Fibroblast of lung (primary cell): ENCODE measurements around the gene TTC17. TPM values are rescaled to one million over a fixed set of nuclear protein-coding genes. Genes with fewer than 3 reads are reported as not detected.
A peak's percentile ranks its signal among the peaks of the same experiment; 100 is the strongest.

ENCODE experiments used
- DNase-seq, 2 donors: peaks; one replicate each; pipeline versions ENCODE4 v3.0.0 to v3.0.0-alpha.2; 2010; ENCODE audit warnings: low read depth in 2 of 2
- H2AFZ ChIP-seq: 2 replicates; pipeline ENCODE4 v1.5.1; 2012; ENCODE audit warnings: low read length, control low read depth, inconsistent platforms
- H3K27ac ChIP-seq: 2 replicates; pipeline ENCODE4 v1.5.1; 2011; ENCODE audit warnings: low read length, control low read depth; ENCODE audit not compliant: insufficient read depth
- H3K27me3 ChIP-seq: 2 replicates; pipeline ENCODE4 v1.5.1; 2011; ENCODE audit warnings: mild to moderate bottlenecking, low read length; ENCODE audit not compliant: control insufficient read depth, insufficient read depth
- H3K36me3 ChIP-seq: 2 replicates; pipeline ENCODE4 v1.5.1; 2011; ENCODE audit warnings: low read length; ENCODE audit not compliant: control insufficient read depth, insufficient read depth
- H3K4me1 ChIP-seq: 2 replicates; pipeline ENCODE4 v1.5.1; 2011; ENCODE audit warnings: low read length; ENCODE audit not compliant: control insufficient read depth, insufficient read depth; ENCODE audit errors: extremely low read depth
- H3K4me2 ChIP-seq: 2 replicates; pipeline ENCODE4 v1.5.1; 2011; ENCODE audit warnings: low read length, control low read depth; ENCODE audit not compliant: insufficient read depth; ENCODE audit errors: extremely low read depth
- H3K4me3 ChIP-seq, 4 experiments: fragments of 200-600 bp in 1 of 4; sonication (generic) in 1 of 4; replicated peaks in 1 of 4; 2 replicates each; pipeline ENCODE4 v1.5.1; 2011 to 2016; ENCODE audit warnings: low read length in 4 of 4, low read depth in 3 of 4, mild to moderate bottlenecking in 3 of 4, control low read depth in 2 of 4, inconsistent platforms in 1 of 4, mixed read lengths in 1 of 4; ENCODE audit not compliant: insufficient read depth in 1 of 4; ENCODE audit errors: control extremely low read depth in 1 of 4
- H3K79me2 ChIP-seq: 2 replicates; pipeline ENCODE4 v1.5.1; 2012; ENCODE audit warnings: mild to moderate bottlenecking, low read length, inconsistent platforms; ENCODE audit not compliant: control insufficient read depth, insufficient read depth
- H3K9ac ChIP-seq: 2 replicates; pipeline ENCODE4 v1.5.1; 2011; ENCODE audit warnings: mild to moderate bottlenecking, low read length, control low read depth; ENCODE audit not compliant: insufficient read depth
- H3K9me3 ChIP-seq: 2 replicates; pipeline ENCODE4 v1.5.1; 2012; ENCODE audit warnings: low read depth, low read length; ENCODE audit not compliant: control insufficient read depth, insufficient read depth
- H4K20me1 ChIP-seq: 2 replicates; pipeline ENCODE4 v1.5.1; 2011; ENCODE audit warnings: low read length; ENCODE audit not compliant: control insufficient read depth, insufficient read depth; ENCODE audit errors: extremely low read depth
- EZH2 ChIP-seq: IDR thresholded peaks from 2 replicates; pipeline ENCODE4 v1.5.1; 2012; ENCODE audit warnings: low read length, control low read depth, mild to moderate bottlenecking; ENCODE audit errors: missing control alignments
- polyA plus RNA-seq, 2 donors: library from polyadenylated mRNA; depleted of rRNA in 1 of 2; stranded (reverse) in 1 of 2; unstranded in 1 of 2; fragments of >200 nt; gene quantifications; 2 replicates each; pipeline ENCODE4 v1.2.1, GENCODE V29; 2011 to 2012; ENCODE audit warnings: missing spikeins in 1 of 2
- total RNA-seq: library from RNA; depleted of rRNA; stranded (reverse); fragments of >200 nt; gene quantifications from 2 replicates; pipeline ENCODE4 v1.2.1, GENCODE V29; 2014
- TF ChIP-seq, protein P1 (sequence below), 2 donors: IDR thresholded peaks in 1 of 2; conservative IDR thresholded peaks in 1 of 2; 1 replicate in 1 of 2; 2 replicates in 1 of 2; pipeline ENCODE4 v1.5.1; 2011 to 2012; ENCODE audit warnings: low read length in 2 of 2, control low read depth in 1 of 2, inconsistent platforms in 1 of 2, low read depth in 1 of 2, mild to moderate bottlenecking in 1 of 2

Gene TTC17
- total and polyA plus RNA-seq, 2 donors (not counting 1 experiment from before 2014, with no cell fraction given) = 72.3 to 129 TPM

DNA sequence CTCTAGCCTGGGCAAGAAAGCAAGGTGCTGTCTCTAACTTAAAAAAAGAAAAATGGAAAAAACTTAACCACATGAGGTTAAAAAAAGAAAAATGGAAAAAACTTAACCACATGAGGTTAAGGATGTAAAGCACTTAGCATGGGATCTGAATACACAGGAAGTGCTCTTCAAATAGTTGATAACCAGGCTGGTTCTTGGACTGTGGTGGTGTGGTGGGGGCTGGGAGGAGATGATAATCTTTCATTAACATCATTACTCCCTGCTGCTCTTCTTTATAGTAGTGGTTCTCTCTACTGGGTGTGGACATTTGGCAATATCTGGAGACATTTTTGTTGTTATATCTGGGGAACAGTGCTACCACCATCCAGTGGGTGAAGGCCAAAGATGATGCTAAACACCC, 88.4 kb downstream of the TTC17 start:
- Histone ChIP-seq H3K4me3 (no peak overlapping the region), H3K27me3 (no peaks in the 10 kb centered on the region), H2AFZ (no peak overlapping the region), H3K9me3 (no peaks in the 10 kb centered on the region), H3K9ac (no peak overlapping the region), H3K36me3 (peaks cover 9% of the 10 kb centered on the region), H3K27ac (no peak overlapping the region), H3K4me2 (no peak overlapping the region), H3K79me2 (no peaks in the 10 kb centered on the region), H4K20me1 (no peaks in the 10 kb centered on the region), H3K4me1 (no peaks in the 10 kb centered on the region)
- TF ChIP-seq EZH2 = no peak
- TF ChIP-seq, protein P1, sequence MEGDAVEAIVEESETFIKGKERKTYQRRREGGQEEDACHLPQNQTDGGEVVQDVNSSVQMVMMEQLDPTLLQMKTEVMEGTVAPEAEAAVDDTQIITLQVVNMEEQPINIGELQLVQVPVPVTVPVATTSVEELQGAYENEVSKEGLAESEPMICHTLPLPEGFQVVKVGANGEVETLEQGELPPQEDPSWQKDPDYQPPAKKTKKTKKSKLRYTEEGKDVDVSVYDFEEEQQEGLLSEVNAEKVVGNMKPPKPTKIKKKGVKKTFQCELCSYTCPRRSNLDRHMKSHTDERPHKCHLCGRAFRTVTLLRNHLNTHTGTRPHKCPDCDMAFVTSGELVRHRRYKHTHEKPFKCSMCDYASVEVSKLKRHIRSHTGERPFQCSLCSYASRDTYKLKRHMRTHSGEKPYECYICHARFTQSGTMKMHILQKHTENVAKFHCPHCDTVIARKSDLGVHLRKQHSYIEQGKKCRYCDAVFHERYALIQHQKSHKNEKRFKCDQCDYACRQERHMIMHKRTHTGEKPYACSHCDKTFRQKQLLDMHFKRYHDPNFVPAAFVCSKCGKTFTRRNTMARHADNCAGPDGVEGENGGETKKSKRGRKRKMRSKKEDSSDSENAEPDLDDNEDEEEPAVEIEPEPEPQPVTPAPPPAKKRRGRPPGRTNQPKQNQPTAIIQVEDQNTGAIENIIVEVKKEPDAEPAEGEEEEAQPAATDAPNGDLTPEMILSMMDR (conservative IDR thresholded peaks at IDR 0.05 in 1 of 2, IDR thresholded peaks at IDR 0.05 in 1 of 2; ENCODE audit: low read depth in 1 of 2, low read length in 2 of 2) = no peak
- DNase-seq = peak in 1 of 2 donors; percentile 17

DNA sequence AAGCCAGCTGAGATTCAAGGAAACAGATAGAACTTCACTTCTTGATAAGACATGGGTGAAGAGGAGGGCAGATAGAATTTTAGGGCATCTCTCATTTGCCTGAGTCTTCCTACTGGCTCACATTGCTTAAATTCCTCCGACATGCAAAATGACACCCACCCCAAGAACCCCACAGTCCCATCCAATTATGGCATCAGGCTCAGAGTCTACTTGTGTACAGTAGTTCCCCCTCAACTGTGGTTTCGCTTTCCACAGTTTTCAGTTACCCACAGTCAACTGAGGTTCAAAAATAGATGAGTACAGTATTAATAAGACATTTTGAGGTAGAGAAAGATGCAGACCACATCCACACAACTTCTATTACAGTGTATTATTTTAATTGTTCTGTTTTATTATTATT, 99.8 kb downstream of the TTC17 start:
- no peaks in the 10 kb centered on the region for H4K20me1 ChIP-seq
- H3K79me2 ChIP-seq = no peaks in the 10 kb centered on the region
- H3K9ac ChIP-seq = no peak overlapping the region
- H3K4me3 ChIP-seq = no peak overlapping the region
- TF ChIP-seq, protein P1 (conservative IDR thresholded peaks at IDR 0.05 in 1 of 2, IDR thresholded peaks at IDR 0.05 in 1 of 2; ENCODE audit: low read depth in 1 of 2, low read length in 2 of 2) = no peak
- TF ChIP-seq EZH2 = no peak
- H3K9me3 ChIP-seq = no peaks in the 10 kb centered on the region
- no peaks in the 10 kb centered on the region for H3K36me3 ChIP-seq
- no peak overlapping the region for H2AFZ ChIP-seq
- no peaks in the 10 kb centered on the region for H3K27me3 ChIP-seq
- H3K4me2 ChIP-seq = no peak overlapping the region
- no peaks in the 10 kb centered on the region for H3K4me1 ChIP-seq
- DNase-seq = no peak
- H3K27ac ChIP-seq = no peak overlapping the region

DNA sequence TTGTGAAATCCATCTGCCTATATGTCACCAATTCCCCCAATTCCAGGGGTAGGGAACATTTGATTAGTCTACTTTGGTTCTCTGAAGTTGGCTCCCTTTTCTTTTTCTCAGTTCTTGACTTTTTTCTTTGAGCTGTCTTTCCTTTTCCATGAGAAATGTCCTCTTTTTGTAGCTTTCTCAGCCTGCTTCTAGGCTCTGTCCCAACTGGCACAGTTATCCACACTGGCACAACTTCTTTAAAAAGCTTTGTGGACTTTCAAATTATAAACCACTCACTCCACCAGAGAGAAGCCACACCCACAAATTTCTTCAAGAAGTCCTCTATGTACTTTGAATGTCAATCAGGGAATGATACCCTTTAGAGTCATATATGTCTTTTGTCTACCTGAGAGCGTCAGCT, 100.5 kb downstream of the TTC17 start:
- no peak for DNase-seq
- Histone ChIP-seq H3K9me3 (no peaks in the 10 kb centered on the region), H3K4me1 (no peaks in the 10 kb centered on the region), H3K27me3 (no peaks in the 10 kb centered on the region), H3K27ac (no peak overlapping the region), H3K79me2 (no peaks in the 10 kb centered on the region), H3K36me3 (no peaks in the 10 kb centered on the region), H3K4me3 (no peak overlapping the region), H3K4me2 (no peak overlapping the region), H2AFZ (no peak overlapping the region), H4K20me1 (no peaks in the 10 kb centered on the region), H3K9ac (no peak overlapping the region)
- TF ChIP-seq, protein P1 (conservative IDR thresholded peaks at IDR 0.05 in 1 of 2, IDR thresholded peaks at IDR 0.05 in 1 of 2; ENCODE audit: low read depth in 1 of 2, low read length in 2 of 2) = no peak
- no peak for TF ChIP-seq EZH2
